ENCODE measurements around the gene COL24A1.

DNA sequence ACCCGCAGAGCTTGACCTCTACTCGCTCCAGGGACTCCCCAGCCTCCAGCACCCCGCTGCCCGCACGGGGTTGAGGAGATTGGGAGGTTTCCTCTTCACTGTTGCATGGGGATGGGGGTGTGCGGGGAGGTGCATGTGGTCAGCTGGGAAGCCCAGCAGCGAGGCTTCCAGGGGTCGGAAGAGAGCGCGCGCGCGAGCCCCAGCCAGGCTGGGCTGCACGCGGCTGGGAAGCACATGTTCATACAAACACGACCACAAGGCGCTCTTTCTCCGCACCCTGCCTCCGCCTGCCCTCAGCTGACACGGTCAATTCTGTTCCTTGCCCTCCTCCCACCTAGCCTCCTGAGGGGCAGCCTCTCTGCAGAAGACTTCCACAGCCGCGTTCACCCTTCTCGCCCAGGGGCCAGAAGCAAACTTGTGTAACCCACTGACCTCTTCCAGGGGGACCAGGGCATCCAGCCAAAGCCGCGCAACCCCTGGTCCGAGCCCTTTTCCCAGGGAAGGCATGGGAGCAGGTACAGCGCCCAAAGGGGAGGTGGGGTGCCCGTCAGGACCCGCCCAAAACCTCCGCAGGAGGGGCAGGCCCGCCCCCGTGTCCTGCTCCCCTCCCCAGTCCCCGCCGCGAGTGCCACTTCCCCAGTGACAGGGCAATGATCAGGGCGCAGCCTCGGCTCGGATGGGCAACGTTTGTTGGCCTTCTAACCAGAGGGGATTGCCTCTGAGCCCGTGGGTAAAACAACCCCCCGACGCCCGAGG, 1.3 kb downstream of the COL24A1 start:
- TF ChIP-seq, protein P1, sequence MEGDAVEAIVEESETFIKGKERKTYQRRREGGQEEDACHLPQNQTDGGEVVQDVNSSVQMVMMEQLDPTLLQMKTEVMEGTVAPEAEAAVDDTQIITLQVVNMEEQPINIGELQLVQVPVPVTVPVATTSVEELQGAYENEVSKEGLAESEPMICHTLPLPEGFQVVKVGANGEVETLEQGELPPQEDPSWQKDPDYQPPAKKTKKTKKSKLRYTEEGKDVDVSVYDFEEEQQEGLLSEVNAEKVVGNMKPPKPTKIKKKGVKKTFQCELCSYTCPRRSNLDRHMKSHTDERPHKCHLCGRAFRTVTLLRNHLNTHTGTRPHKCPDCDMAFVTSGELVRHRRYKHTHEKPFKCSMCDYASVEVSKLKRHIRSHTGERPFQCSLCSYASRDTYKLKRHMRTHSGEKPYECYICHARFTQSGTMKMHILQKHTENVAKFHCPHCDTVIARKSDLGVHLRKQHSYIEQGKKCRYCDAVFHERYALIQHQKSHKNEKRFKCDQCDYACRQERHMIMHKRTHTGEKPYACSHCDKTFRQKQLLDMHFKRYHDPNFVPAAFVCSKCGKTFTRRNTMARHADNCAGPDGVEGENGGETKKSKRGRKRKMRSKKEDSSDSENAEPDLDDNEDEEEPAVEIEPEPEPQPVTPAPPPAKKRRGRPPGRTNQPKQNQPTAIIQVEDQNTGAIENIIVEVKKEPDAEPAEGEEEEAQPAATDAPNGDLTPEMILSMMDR (IDR thresholded peaks at IDR 0.05): peak in 1 of 4 experiments; percentile 20
- TF ChIP-seq POLR2AphosphoS5 (IDR thresholded peaks at IDR 0.05): peak in 1 of 4 donors; percentile 6

All from sigmoid colon (tissue), 4 donors.